ENCODE measurements around the gene HTR3A. TPM values are rescaled to one million over a fixed set of nuclear protein-coding genes. Genes with fewer than 3 reads are reported as not detected.

HTR3A gene
- total and polyA plus RNA-seq, 12 donors: 0.03 to 1.1 (median 0.14) TPM; not detected in 6

- intact Hi-C loops (cut with DNase I): no loop called here
- no peaks in the 10 kb centered on the region for H3K9me3 ChIP-seq (replicated peaks in 1 of 3)
- H3K4me3 ChIP-seq: no peak overlapping the region
- no peaks in the 10 kb centered on the region for H3K4me1 ChIP-seq (replicated peaks in 1 of 2)
- no peaks in the 10 kb centered on the region for H3K27me3 ChIP-seq
- TF ChIP-seq POLR2A (IDR thresholded peaks at IDR 0.05) (no peak), CTCF (IDR thresholded peaks at IDR 0.05) (no peak)
- no peak for DNase-seq
- H3K36me3 ChIP-seq (replicated peaks in 1 of 2): no peaks in the 10 kb centered on the region
- WGBS, 4 donors: 47 to 72% (median 64%) methylated on average over 1 of the region's 1 CpG
- H3K27ac ChIP-seq: no peak overlapping the region
Observed at GRCh38 chr11:113967361-113967760, 7.5 kb upstream of the HTR3A start.

GRCh38 chr11:113971506-113972195, 3.3 kb upstream of the HTR3A start:
- intact Hi-C loops (cut with DNase I): no loop called here
- 74 to 81% (median 78%) methylated on average over 15 of the region's 15 CpGs for WGBS, 4 donors

DNA sequence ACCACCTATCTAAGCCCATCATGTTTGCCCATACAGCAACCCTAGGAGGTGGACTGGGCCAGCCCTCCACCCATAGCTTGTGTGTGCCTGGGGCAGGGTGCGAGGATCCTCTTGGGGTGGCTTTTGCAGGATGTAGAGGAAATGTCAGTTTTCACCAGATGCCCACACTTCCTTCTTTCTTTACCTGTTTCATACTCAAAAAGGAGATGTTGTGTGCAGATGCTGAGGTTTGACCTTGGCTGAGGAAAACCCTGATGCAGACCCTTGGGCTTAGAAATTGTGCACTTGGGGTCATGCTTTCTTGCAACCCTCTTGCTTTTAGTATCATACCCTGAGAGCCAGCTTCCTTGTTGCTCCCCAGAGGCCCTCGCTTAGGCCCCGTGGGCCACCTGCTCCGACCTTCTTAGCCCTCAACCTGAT, 2.2 kb downstream of the HTR3A start:
- Histone ChIP-seq H3K9me3 (replicated peaks in 1 of 3) (no peaks in the 10 kb centered on the region), H3K27me3 (no peaks in the 10 kb centered on the region), H3K4me3 (no peak overlapping the region), H3K4me1 (replicated peaks in 1 of 2) (no peaks in the 10 kb centered on the region), H3K27ac (no peak overlapping the region), H3K36me3 (replicated peaks in 1 of 2) (no peaks in the 10 kb centered on the region)
- TF ChIP-seq POLR2A (IDR thresholded peaks at IDR 0.05) (no peak), CTCF (IDR thresholded peaks at IDR 0.05) (no peak)
- DNase-seq: no peak
- intact Hi-C loops (cut with DNase I): no loop called here
- WGBS, 4 donors: 54 to 74% (median 73%) methylated on average over 4 of the region's 4 CpGs

More at GRCh38 chr11:113971506-113972195, 3.3 kb upstream of the HTR3A start:
- no peaks in the 10 kb centered on the region for H3K27me3 ChIP-seq
- TF ChIP-seq POLR2A (IDR thresholded peaks at IDR 0.05): no peak
- TF ChIP-seq CTCF (IDR thresholded peaks at IDR 0.05): no peak
- H3K4me1 ChIP-seq (replicated peaks in 1 of 2): no peaks in the 10 kb centered on the region
- H3K9me3 ChIP-seq (replicated peaks in 1 of 3): no peaks in the 10 kb centered on the region
- DNase-seq: no peak
- H3K4me3 ChIP-seq: no peak overlapping the region
- H3K27ac ChIP-seq: no peak overlapping the region
- H3K36me3 ChIP-seq (replicated peaks in 1 of 2): no peaks in the 10 kb centered on the region

DNA sequence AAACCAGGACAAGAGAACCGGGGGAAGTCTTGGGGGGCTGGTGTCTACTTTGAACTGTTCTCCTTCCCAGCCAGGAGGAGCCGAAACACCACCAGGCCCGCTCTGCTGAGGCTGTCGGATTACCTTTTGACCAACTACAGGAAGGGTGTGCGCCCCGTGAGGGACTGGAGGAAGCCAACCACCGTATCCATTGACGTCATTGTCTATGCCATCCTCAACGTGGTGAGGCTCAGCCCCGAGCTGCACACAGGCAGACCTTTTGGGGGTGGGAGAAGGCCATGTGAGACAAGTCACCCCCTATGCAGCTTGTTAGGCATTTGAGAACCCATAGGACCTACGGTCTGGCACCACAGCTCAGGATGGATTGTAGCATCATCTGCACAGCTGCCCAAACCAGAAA, 2.8 kb downstream of the HTR3A start:
- DNase-seq: no peak
- Histone ChIP-seq H3K4me3 (no peak overlapping the region), H3K27ac (no peak overlapping the region), H3K36me3 (replicated peaks in 1 of 2) (no peaks in the 10 kb centered on the region), H3K9me3 (replicated peaks in 1 of 3) (no peaks in the 10 kb centered on the region), H3K4me1 (replicated peaks in 1 of 2) (no peaks in the 10 kb centered on the region), H3K27me3 (no peaks in the 10 kb centered on the region)
- intact Hi-C loops (cut with DNase I): no loop called here
- WGBS, 4 donors: 79 to 86% (median 81%) methylated on average over 4 to 11 of the region's 11 CpGs
- no peak for TF ChIP-seq CTCF (IDR thresholded peaks at IDR 0.05)
- TF ChIP-seq POLR2A (IDR thresholded peaks at IDR 0.05): no peak

Measured in adrenal gland (tissue), 12 donors.